HG03558 (cell line): ENCODE measurements around the gene DDX51.

Experiments used
- ATAC-seq: cut with Tn5 transposase; IDR thresholded peaks from one replicate; pipeline ENCODE4 v1.9.1; 2021; ENCODE audit warnings: moderate number of reproducible peaks; ENCODE audit not compliant: unreplicated experiment; ENCODE audit errors: extremely low read depth

The DDX51 gene

DNA sequence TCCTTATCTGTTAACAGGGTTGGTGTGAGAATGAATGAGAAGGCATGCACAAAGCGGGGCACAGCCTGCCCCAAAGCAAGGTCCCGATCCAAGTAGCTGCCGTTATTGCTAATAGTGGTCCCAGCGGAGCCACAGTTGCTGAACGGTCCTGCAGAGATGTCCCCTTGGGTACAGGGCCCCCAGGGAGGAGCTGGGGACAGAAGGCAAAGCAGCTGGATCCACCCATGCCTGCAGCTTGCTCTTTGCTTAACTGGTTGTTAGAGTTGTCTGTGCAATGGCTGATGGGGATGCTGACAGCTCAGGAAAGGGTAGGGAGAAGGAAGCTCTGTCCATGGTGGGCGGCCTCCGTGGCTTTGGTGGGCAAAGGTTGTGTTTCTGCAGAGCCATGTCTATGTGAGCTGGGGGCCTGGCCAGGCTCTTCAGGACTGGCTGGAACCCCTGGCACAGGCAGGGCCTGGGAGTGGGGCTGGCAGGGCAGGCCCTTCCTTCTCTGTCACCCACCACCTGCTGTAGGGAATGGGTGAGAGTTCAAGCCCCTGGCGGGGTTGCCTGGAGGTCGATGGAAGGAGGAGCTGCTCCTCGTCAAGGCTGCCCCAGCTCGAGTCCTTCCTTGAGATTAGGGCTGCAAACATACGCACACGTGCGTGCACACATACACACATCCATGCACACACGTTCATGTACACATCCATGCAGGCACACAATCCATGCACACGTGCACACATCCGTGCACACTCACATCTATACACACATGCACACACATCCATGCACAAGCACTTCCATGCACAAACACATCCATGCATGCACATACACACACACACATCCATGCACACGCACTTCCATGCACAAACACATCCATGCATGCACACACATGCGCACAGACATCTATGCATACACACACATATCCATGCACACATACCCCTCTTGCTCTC is 35.6 kb upstream of the DDX51 start:
- no peak for ATAC-seq

DNA sequence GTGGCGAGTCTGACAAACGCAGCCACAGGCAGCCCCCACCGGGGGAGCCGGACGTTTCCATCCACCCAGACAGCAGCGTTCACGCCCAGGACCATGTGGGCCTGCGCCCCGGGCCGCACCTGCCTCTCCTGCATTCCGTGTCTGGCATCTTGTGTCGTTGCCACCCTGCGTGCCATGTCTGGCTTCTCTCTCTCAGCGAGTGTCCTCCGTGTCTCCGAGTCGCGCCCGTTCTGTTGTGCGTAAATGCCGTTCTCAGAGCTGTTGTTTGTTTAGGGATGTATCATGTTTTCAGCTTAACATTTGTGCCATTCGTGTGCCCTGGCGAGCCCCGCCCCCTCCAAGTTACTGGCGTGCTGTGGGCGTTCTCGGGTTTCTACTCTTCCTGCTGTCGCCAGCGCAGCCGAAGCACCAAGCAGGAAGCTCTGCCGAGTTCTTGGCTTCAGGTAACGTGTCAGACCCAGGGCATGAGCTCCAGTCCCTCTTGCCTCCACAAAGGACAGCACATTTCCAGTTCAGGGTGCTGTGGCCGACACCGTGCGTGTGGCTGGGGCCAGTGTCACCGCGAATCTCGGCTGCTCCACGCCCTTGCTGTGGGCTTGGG is 34.8 kb upstream of the DDX51 start:
- no peak for ATAC-seq

DNA sequence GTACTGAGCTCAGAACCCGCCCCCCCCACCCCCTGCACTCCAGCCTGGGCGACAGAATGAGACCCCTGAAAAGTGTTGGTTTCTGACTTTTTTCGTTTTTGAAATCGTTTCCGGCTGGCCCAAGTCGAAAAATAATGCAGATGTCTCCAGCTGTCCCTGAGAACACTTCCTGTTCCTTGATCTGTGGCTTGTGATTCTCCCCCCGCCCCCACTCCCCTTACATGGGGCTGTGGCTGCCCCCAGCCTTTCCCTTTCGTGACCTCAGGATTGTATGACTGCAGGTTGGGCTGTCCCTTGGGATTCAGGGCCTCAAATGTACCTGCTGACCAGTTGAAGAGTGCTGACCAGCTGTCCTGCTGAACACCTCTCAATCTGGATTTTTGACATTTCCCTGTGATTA is 34.2 kb upstream of the DDX51 start:
- no peak for ATAC-seq

DNA sequence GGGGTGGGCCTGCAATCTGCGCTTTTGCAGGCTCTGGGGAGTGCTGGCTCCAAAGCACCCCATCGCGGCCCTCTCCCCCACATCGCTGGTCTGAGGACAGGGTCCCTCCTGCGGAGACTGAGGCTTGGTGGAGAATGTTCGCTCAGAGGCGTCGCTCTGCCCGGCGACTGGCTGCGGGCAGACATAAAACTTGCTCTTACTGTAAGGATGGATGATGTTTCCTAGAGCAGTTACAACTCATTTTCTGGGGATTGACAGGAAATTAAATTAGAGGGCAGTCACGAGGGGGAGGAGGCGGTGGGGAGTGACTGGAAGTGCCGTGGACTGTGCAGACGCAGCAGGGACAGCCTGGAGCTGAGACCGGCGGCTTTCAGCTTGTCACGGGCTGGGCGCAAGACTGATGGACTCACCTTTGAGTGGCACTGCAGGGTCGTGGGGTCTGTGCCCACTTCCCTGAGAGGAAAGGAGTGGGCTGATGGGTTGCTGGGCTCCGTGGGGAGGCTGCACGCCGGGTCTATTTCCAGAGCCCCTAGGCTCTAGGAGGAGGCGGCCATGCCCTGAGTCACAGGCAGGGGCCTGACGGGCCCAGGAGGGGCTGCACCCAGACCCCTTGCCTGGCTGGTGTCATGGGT is 32.9 kb upstream of the DDX51 start:
- ATAC-seq: no peak

DNA sequence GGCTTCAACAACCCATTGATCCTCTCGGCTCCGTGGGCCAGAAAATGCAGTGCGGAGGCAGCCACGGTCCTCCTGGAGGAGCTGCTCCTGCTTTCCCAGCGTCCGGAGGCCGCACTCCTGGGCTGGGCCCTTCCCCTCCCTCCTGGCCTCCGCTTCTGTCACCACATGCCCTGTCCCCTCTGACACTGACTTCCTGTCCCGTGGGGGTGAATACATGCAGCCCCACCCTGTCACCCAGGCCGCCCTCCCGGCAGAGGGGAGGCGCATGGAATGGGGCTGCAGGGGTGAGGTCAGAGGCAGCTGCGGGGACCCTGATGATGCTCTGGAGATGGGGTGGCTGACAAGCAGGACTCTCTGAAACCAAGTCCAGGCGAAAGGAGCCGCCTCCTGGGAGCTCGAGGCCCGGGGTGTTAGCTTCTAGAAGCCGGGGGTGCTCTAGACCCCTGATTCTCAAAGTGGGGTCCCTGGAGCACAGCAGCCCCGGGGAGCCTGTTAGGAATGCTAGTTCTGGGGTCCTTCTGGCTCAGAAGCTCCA is 32.3 kb upstream of the DDX51 start:
- no peak for ATAC-seq

DNA sequence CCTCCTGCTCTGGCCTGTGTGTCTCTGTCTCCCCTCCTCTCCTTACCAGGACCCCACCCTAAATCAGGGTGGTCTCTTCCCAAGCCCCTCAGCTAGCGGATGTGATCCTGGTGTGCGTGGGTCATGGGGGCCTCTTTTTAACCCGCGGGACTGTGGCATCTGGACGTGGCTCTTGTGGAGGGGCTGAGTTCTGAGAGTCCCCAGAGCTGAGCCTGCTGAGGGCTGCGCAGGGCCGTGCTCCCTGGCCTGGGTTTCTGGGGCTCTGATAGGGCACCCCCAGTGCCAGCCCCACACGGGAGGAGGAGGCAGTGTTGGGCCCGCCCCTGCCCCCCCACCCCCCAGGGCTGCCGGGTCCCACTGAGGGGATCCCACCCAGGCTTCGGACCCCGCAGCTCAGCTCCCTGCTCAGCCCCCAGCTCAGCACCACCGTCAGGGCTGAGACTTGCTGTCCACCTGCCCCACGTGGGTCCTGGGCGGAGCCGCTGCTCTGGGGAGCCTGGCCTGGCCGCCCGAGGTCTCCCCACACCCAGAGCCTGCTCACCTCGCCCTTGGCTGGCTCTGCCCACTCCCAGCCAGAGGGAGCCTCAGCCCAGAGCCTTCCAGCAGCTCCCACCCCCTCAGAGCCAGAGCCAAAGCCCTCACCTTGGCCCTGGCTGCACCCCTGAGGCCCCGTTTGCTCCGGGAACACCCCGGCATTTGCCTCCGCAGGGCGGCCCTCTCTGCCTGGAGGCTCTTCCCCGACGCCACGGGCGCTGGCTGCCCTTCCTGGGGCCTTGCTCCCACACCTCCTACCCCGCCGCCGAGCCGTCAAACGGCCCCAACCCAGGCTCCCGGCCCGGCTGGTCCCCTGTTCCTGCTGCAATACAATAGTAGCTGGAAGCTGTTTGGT is 31.6 kb upstream of the DDX51 start:
- no peak for ATAC-seq

DNA sequence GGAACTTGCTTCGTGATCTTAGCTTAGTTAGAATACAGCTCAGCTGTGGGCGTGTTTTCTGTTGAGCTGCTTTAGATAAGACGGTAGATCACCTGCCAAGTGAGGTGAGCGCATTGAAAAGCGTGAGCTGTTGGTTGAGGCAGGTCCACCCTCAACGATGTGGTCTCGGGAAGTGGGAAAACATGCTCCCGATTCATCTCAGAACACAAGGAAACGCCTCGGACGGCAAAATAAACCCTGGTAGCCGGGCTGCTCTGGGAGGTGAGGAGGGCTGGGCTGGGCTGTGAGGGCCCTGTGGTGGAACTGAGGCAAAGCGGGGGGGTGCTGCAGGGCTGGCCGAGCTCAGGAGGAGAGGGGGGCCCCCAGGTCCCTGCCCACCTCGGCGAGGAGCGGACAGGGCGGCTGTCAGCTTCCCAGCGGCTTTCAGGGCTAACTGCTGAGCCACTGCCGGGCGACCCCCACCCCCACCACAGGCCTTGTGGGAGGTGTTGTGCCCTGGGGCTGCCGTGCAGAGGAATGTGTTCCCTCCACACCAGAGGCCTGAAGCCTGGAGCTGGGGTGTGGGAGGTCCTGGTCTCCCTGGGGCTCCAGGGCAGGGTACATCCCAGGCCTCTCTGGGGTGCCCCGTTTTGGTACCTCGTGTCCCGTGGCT is 30.8 kb upstream of the DDX51 start:
- ATAC-seq: no peak

DNA sequence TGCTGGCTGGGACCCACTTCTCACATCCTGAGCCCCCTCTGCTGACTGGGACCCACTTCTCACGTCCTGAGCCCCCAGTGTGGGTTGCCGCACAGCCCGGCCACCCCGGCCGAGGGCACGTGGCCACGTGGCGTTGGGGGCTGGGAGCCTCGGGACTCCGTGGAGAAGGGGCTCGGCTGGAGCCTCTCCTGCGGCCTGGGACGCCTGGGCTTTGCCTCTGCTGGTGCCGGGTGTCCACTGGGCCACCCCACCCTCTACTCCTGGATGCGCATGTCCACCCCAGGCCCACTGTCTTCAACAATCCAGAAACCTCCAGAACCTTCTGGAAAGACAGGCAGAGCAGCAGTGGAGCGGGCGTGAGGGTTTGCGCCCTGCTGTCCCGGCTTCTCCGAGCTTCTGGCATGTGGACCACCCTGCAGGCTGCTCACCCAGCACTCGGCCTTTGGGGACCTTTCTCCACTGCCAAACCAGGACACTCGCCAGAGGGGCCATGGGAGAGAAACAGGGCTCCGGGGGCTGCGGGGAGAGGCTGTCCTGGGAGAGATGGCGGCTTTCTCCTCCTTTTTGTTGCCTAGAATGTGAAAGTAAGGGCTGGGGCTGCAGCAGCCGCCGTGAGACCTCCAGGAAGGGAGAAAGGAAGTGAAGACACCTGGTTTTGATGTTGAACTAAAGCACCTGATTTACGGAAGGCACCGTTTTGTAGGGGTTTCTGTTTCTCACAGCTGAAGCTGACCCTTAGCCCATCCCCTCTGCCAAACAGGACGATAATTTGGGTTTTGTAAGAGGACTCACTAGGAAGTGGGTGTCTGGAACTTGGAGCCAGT is 30.1 kb upstream of the DDX51 start:
- ATAC-seq: no peak

DNA sequence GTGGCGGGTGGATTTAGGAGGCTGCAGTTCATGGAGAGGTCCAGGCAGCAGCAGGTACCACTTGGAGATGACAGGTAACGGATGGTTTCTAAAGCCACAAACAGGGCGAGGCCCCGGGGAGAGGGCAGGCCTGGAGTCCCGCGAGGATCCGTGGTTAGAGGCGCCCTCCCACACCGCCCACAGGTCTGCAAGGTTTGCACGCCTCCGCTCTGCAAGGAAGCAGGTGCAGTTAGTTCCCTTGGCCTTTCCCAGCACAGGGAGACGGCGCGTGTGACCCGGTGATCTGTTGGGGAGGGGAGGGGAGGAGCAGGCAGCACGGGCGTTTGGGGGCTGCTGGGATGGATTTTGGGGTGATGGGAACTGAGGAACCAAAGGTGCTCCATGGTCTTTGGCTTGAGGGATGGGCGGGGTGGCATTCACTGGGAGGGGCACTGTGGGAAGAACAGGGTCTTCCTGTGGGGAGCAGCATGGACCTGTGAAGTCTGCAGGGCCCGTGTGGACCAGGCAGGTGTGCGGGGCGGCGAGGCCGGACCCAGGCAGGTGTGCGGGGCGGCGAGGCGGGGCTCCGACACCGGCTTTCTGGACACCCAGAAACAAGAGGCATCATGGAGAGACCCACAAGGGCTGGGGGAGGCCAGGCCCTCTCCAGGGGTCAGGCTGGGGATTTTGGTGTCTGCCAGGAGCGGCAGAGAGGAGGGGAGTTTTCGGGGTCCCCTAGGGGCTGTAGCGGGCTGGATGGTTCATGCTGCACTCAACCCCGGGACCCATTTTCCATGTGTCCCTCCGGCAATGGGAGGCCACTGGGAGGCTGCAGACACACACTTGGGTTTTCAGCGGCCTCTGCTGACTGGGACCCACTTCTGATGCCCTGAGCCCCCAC is 29.3 kb upstream of the DDX51 start:
- ATAC-seq: no peak

DNA sequence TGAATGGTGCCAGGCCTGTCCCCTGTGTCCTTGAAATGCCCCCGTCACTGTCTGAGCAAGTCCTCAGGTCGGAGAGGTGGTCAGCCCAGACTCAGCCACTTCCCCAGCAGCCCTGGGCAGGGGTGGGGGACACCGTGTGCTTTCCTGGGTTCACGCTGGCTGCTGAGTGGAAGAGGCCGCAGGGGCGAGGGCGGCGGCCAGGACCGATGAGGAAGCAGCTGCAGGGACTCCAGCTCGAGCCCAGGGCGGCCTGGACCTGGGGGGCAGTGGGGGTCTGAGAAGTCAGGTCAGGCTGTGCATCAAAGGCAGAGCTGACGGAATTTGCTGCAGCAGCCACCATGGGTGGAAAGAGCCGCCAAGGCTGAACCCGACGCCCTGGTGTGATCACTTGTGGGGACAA is 28.5 kb upstream of the DDX51 start:
- ATAC-seq: no peak

DNA sequence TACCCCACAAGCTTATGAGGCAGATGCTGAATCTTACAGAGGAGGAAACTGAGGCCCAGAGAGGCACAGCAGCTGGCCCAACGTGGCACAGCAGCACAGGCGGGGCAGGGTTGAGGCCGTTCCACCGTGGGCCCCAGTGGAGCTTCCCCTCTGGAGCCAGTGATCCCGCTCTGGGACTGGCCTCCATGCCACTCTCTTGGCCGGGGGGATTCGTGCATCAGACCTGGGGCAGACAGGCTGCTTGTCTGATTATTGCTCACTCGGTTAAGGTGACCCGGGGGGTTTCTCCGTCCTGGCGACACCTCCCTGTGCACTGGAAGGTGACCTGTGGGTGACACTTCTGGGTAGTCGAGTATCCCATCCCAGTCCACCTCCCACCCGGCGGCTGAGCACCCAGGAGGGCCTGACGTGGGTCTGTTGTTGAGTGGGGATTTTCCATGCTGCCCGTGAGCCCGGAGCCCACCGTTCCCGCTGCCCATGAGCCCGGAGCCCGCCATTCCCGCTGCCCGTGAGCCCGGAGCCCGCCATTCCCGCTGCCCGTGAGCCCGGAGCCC is 27.9 kb upstream of the DDX51 start:
- ATAC-seq: no peak

DNA sequence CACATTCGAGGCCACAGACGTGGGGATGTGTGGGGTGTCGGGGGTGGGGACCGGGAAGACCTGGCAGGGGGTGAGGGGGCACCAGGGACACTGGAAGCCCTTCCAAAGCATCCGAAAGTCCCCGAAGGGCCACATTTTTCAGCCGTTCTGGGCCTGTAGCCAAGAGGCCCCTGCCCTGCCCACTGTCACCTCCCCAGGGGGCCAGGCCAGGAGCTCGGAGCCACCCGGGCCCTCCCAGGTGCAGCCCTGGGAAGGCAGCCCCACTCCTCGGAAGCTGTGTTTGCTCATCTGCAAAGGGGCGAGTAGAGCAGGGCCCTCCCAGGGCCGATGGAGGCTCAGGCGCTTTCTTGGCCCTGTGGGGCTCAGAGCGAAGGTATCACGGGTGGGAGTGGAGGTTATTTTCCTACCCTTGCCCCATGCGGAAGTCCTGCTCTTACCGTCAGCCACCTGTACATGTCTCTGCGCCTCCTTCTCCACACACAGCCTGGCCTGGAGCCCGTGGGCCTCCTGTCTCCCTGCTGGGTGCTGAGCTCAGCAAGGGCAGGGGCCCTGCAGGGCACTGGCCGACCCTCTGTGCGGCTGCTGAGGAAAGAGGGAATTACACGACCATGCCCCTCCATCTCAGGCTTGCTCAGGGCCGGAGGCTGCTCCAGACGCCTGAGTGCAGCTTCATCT is 27.3 kb upstream of the DDX51 start:
- ATAC-seq: no peak

DNA sequence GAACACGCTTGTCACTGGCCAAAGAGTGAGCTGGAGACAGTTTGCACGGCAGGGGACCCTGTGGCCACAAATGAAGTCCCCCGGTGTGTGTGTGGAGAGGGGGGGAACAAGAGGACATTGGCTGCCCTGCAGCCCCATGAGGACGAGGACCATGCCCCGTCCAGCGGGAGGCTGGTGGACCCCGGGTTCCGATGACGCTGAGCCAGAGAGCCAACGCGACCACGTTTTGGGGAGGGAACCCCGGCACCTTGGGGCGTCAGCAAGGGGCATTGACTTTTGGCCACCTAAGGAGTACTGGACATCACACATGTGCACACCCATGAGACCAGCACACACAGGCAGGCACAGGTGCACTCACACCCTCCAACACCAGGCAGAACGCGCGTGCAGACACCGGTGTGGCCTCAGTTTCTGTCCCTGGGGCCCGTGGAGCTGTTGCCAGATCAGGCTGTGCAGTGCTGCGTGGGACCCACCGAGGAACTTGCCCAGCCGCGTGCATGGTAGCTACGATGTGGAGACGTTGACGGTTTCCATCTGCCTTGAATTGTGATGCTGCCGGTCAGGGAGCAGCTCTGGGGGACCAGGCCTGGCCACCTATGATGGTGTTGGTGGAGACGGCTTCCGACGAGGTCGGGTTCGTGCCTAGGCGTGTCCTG is 26.6 kb upstream of the DDX51 start:
- ATAC-seq: no peak

DNA sequence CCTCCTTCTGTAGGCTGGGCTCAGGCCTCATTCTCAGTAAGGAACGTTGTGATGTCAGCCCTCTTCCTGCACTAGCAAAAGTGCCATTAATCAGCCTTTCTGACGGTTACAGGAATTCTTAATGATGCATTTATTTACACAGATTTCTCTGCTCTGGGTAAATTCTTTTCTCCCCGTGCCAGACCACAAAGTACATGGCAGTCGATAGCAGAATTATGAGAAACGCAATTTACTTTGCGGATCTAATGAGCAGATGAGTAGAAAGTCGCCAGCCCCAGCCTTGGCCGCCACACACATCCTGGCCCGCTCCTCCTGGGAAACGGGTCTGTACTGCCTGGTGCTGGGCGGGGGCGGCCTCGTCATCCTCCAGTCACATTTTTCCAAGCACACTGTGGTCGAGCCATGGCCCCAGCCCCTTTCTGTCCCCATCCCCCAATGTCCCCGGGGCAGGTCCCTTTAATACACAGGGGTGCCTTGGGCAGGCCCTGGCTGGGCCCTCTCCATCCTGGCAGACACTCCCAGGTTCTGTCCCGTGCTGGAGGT is 26.0 kb upstream of the DDX51 start:
- ATAC-seq: no peak

DNA sequence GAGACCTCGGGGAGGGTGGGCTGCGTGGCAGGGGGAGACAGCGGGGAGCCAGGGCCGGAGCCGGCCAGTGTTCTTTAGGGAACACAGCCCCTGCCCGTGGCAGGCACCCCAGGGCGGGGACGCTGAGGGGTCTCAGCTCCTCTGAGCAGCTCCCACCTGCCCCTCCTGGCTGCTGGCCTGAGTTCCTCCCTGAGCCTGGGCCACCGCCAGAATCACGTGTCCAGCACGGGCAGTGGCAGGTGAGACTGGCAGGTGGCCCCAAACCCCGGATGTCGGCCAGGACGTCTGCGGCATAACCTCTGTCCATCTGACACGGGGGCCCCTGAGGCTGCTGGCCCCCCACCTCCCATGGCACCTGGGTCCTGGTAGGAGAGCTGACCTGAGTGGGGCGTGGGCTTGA is 25.3 kb upstream of the DDX51 start:
- no peak for ATAC-seq

DNA sequence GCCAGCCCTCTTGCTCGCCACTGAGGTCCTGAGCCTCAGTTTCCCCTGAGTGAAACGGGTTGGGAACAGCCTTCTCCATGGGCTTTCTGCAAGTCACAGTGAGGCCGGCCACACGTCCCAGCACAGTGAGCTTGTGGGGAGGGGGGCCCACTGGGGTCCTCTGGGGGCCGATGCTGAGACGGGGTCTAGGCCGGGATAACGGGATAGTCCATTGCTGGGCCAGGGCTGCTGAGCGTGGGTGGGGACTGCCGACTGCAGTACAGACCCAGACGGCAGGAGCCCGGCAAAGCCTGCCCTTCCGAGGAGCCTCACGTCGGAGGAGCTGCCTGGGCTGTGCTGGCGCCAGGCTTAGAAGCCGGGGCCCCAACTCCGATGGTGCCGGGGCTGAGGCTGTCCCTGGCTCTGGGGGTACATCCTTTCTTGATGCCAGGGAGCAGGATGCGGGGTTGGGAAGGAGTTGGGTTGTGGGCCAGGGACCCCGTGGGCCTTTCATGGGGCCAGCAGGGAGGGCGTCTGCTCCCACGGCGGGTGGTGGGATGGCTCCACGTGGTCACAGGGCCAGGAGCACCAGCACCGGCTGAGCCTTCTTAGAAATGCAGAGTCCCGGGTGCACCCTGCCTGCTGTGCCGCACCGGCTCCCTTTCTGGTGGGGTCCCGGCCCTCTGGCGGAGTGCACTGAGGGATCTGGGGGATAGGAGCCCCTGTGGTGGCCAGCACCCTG is 24.4 kb upstream of the DDX51 start:
- no peak for ATAC-seq
